CD4-positive, alpha-beta T cell treated with Interleukin-17A for 1 hour (primary cell): Measurements from ENCODE around the gene ACP7.
A peak's percentile ranks its signal among the peaks of the same experiment; 100 is the strongest.
"Not testable (repeated sequence)": the region's sequence is repeated elsewhere in the genome, so short reads cannot be mapped to it uniquely, and the experiment has no call there.

Source experiments
- DNase-seq: peaks from one replicate; pipeline ENCODE4 v3.0.0-alpha.2; 2020

Gene ACP7

GRCh38 chr19:39110263-39110967 lies 26.2 kb downstream of the ACP7 start:
- DNase-seq = peak; percentile 72

GRCh38 chr19:39111593-39112199 lies 27.5 kb downstream of the ACP7 start:
- no peak for DNase-seq

- DNase-seq = no peak
Measured at GRCh38 chr19:39112338-39112890, 28.2 kb downstream of the ACP7 start.

- no peak for DNase-seq
Measured at GRCh38 chr19:39113199-39113598, 29.0 kb downstream of the ACP7 start.

- DNase-seq = no peak
Measured at GRCh38 chr19:39115105-39115847, 31.1 kb downstream of the ACP7 start.

GRCh38 chr19:39117023-39117422 lies 32.9 kb downstream of the ACP7 start:
- DNase-seq = not testable (repeated sequence)

- DNase-seq = no peak
Measured at GRCh38 chr19:39119830-39120229, 35.7 kb downstream of the ACP7 start.

GRCh38 chr19:39122934-39123731 lies 39.0 kb downstream of the ACP7 start:
- DNase-seq = no peak

GRCh38 chr19:39124136-39124764 lies 40.1 kb downstream of the ACP7 start:
- no peak for DNase-seq

GRCh38 chr19:39125199-39125553 lies 41.0 kb downstream of the ACP7 start:
- DNase-seq = no peak

GRCh38 chr19:39125554-39126311 lies 41.6 kb downstream of the ACP7 start, which contains the start of gene PAK4:
Gene PAK4, plus strand, starts transcription at chr19:39125786. Its CDS starts 43,768 bp downstream, at chr19:39169554.
- DNase-seq = peak; percentile 97

- DNase-seq = no peak
Measured at GRCh38 chr19:39126312-39127187, 42.4 kb downstream of the ACP7 start.

GRCh38 chr19:39127812-39128515 lies 43.8 kb downstream of the ACP7 start:
- no peak for DNase-seq

GRCh38 chr19:39128516-39129079 lies 44.4 kb downstream of the ACP7 start:
- no peak for DNase-seq

- DNase-seq = no peak
Measured at GRCh38 chr19:39129116-39129515, 44.9 kb downstream of the ACP7 start.

GRCh38 chr19:39130337-39131254 lies 46.4 kb downstream of the ACP7 start:
- no peak for DNase-seq

- DNase-seq = no peak
Measured at GRCh38 chr19:39131255-39131755, 47.1 kb downstream of the ACP7 start.

GRCh38 chr19:39132344-39132969 lies 48.3 kb downstream of the ACP7 start:
- no peak for DNase-seq
